Measurements from ENCODE around the gene GPSM1. TPM values are rescaled to one million over a fixed set of nuclear protein-coding genes. Genes with fewer than 3 reads are reported as not detected.

Gene GPSM1
- total RNA-seq, 1 donor from 2014 or later: 35.4 TPM

DNA sequence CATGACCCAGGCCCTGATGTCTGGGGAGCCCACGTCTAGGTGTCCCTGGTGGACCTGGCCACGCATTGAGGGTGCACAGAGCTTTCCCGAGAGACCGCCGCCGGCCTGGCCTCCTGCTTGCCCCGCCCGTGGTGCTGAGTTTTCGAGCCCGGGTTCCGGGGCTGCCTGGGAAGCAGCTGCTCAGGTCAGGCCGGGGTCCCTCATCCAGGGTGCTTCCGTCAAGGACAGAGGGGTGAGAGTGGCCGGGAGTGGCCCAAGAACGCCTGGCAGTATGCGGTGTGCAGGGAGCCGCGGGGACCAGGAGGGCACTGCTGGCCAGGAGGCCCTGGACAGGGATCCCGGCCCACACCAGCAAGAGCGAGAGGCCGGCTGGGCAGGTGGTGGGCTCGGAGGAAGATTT is 43.0 kb upstream of the GPSM1 start:
- no peaks in the 10 kb centered on the region for H3K4me1 ChIP-seq
- TF ChIP-seq POLR2A (IDR thresholded peaks at IDR 0.05) (no peak), POLR2AphosphoS5 (IDR thresholded peaks at IDR 0.05; ENCODE audit: insufficient read depth in 1 of 2, low read depth in 1 of 2) (no peak)
- TF ChIP-seq, protein P1, sequence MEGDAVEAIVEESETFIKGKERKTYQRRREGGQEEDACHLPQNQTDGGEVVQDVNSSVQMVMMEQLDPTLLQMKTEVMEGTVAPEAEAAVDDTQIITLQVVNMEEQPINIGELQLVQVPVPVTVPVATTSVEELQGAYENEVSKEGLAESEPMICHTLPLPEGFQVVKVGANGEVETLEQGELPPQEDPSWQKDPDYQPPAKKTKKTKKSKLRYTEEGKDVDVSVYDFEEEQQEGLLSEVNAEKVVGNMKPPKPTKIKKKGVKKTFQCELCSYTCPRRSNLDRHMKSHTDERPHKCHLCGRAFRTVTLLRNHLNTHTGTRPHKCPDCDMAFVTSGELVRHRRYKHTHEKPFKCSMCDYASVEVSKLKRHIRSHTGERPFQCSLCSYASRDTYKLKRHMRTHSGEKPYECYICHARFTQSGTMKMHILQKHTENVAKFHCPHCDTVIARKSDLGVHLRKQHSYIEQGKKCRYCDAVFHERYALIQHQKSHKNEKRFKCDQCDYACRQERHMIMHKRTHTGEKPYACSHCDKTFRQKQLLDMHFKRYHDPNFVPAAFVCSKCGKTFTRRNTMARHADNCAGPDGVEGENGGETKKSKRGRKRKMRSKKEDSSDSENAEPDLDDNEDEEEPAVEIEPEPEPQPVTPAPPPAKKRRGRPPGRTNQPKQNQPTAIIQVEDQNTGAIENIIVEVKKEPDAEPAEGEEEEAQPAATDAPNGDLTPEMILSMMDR (IDR thresholded peaks at IDR 0.05): no peak
- H3K4me3 ChIP-seq: no peak overlapping the region
- no peak overlapping the region for H3K27ac ChIP-seq
- no peaks in the 10 kb centered on the region for H3K36me3 ChIP-seq
- H3K27me3 ChIP-seq: no peaks in the 10 kb centered on the region
- no peaks in the 10 kb centered on the region for H3K9me3 ChIP-seq
- DNase-seq (ENCODE audit: extremely low spot score in 2 of 2): no peak
- intact Hi-C loops (cut with DNase I): no loop called here

GRCh38 chr9:136284951-136285350 is 42.4 kb upstream of the GPSM1 start:
- Histone ChIP-seq H3K4me3 (no peak overlapping the region), H3K27me3 (no peaks in the 10 kb centered on the region), H3K36me3 (no peaks in the 10 kb centered on the region), H3K9me3 (no peaks in the 10 kb centered on the region), H3K4me1 (no peaks in the 10 kb centered on the region), H3K27ac (no peak overlapping the region)
- TF ChIP-seq POLR2A (IDR thresholded peaks at IDR 0.05): no peak
- no peak for TF ChIP-seq POLR2AphosphoS5 (IDR thresholded peaks at IDR 0.05; ENCODE audit: insufficient read depth in 1 of 2, low read depth in 1 of 2)
- TF ChIP-seq, protein P1 (IDR thresholded peaks at IDR 0.05): no peak
- intact Hi-C loops (cut with DNase I): no loop called here
- DNase-seq (ENCODE audit: extremely low spot score in 2 of 2): no peak

- no peak for DNase-seq (ENCODE audit: extremely low spot score in 2 of 2)
- intact Hi-C loops (cut with DNase I): no loop called here
- H3K27me3 ChIP-seq: no peaks in the 10 kb centered on the region
Measured at GRCh38 chr9:136285501-136286358, 41.6 kb upstream of the GPSM1 start.

GRCh38 chr9:136286359-136286986 is 40.9 kb upstream of the GPSM1 start:
- Histone ChIP-seq H3K4me1 (no peaks in the 10 kb centered on the region), H3K9me3 (no peaks in the 10 kb centered on the region), H3K27me3 (no peaks in the 10 kb centered on the region), H3K27ac (no peak overlapping the region), H3K4me3 (no peak overlapping the region), H3K36me3 (no peaks in the 10 kb centered on the region)
- intact Hi-C loops (cut with DNase I): no loop called here
- no peak for DNase-seq (ENCODE audit: extremely low spot score in 2 of 2)
- TF ChIP-seq, protein P1 (IDR thresholded peaks at IDR 0.05): no peak
- TF ChIP-seq POLR2A (IDR thresholded peaks at IDR 0.05) (no peak), POLR2AphosphoS5 (IDR thresholded peaks at IDR 0.05; ENCODE audit: insufficient read depth in 1 of 2, low read depth in 1 of 2) (no peak)

More at GRCh38 chr9:136285501-136286358, 41.6 kb upstream of the GPSM1 start:
- no peaks in the 10 kb centered on the region for H3K4me1 ChIP-seq
- no peak overlapping the region for H3K4me3 ChIP-seq
- no peaks in the 10 kb centered on the region for H3K9me3 ChIP-seq
- H3K36me3 ChIP-seq: no peaks in the 10 kb centered on the region
- TF ChIP-seq POLR2A (IDR thresholded peaks at IDR 0.05): no peak
- TF ChIP-seq, protein P1 (IDR thresholded peaks at IDR 0.05): no peak
- TF ChIP-seq POLR2AphosphoS5 (IDR thresholded peaks at IDR 0.05; ENCODE audit: insufficient read depth in 1 of 2, low read depth in 1 of 2): no peak
- H3K27ac ChIP-seq: no peak overlapping the region

- H3K27ac ChIP-seq: no peak overlapping the region
- TF ChIP-seq POLR2A (IDR thresholded peaks at IDR 0.05) (no peak), POLR2AphosphoS5 (IDR thresholded peaks at IDR 0.05; ENCODE audit: insufficient read depth in 1 of 2, low read depth in 1 of 2) (no peak)
- TF ChIP-seq, protein P1 (IDR thresholded peaks at IDR 0.05): no peak
- no peaks in the 10 kb centered on the region for H3K27me3 ChIP-seq
- H3K36me3 ChIP-seq: no peaks in the 10 kb centered on the region
- H3K4me1 ChIP-seq: no peaks in the 10 kb centered on the region
- no peaks in the 10 kb centered on the region for H3K9me3 ChIP-seq
- H3K4me3 ChIP-seq: no peak overlapping the region
- intact Hi-C loops (cut with DNase I): no loop called here
- no peak for DNase-seq (ENCODE audit: extremely low spot score in 2 of 2)
Measured at GRCh38 chr9:136286987-136287379, 40.4 kb upstream of the GPSM1 start.
